GM19035 (cell line): ENCODE data around the gene CTBP1.
"Not testable (repeated sequence)": the region's sequence is repeated elsewhere in the genome, so short reads cannot be mapped to it uniquely, and the experiment has no call there.

ENCODE experiments used
- ATAC-seq: cut with Tn5 transposase; IDR thresholded peaks from one replicate; pipeline ENCODE4 v1.9.1; 2021; ENCODE audit not compliant: unreplicated experiment

CTBP1 gene

GRCh38 chr4:1248245-1249147, at the start of gene CTBP1:
Gene CTBP1 (minus strand): TSS chr4:1249130. CDS start chr4:1241331, 7,799 bp downstream.
- ATAC-seq: peak; percentile 40

DNA sequence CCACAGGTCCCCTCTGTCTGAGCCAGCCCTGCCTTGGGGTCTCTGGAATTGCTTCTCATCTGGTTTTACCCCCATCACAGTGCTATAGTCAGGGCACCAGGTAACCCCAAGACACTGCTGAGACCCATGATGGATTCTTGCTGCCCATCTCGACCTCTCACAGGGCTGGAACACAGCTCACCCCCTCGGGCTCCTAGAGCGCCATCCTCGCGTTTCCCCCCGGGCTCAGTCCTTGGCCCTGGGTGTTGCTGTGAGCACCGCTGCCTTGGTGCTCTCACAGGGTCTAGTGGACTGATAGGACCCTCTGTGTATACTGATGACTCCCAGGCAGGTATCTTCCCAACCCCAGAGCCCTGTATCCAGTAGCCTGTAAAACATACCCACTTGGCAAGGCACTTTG, 49.5 kb upstream of the CTBP1 start:
- ATAC-seq: no peak

DNA sequence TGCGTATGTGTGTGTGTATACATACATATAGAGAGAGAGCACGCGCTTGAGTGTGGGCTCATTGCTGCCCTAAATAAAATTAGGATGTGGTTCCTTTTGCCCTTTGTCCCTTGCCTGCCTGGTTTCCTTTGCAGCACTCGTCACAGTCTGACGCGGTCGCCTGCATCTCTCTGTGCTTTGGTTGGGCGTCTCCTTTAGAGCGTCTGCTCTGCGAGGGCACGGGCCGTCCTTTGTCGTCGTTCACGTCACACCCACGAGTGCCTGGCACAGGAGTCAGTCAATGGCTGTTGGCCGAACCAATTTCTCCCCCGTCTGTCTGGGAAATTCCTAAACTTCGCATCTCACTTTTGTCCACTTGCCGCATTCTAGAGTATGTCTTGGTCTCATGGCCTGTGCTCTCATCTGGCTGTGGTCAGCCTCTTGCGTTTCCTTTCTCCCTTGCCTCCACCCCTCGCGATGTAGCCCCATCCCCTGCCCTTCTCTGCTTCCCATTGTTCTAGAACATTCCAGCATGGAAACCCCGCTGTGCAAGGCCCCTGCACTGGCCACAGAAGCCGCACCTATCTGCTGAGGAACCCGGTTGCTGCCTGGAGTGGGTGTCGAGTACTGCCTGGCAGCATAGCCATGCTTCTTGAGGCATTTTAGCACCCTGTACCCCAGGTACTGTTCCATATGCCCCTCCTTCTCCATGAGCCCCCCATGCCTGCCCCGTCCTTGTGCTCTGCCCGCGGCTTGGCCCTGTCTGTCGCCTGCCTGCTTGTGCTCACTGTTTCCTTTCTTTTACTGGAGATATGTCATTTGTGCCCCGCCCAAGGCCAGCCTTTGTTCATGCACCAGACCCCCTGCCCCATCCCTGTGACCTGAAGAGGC, 48.8 kb upstream of the CTBP1 start:
- ATAC-seq: no peak

DNA sequence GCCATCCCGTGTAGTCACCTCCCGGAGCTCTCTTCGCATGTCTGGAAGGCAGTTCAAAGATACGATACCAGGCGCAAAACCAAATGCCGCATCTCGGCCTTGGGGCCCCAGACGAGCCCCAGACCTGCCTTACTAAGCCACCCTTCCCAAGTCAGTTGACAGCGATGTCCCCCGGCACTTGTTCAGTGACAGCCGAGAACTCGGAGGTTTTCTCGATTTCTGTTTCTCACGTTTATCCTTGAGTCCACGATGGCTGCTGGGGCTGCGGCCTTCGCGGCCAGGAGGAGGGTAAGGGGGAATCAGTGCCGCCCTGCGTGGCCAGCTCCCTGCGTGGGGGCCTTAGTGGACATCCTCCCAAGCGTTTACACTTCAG, 48.1 kb upstream of the CTBP1 start:
- ATAC-seq: no peak

GRCh38 chr4:1296324-1297022, 47.5 kb upstream of the CTBP1 start:
- ATAC-seq: no peak

GRCh38 chr4:1295405-1296055, 46.6 kb upstream of the CTBP1 start:
- ATAC-seq: no peak

GRCh38 chr4:1294891-1295290, 46.0 kb upstream of the CTBP1 start:
- ATAC-seq: no peak

DNA sequence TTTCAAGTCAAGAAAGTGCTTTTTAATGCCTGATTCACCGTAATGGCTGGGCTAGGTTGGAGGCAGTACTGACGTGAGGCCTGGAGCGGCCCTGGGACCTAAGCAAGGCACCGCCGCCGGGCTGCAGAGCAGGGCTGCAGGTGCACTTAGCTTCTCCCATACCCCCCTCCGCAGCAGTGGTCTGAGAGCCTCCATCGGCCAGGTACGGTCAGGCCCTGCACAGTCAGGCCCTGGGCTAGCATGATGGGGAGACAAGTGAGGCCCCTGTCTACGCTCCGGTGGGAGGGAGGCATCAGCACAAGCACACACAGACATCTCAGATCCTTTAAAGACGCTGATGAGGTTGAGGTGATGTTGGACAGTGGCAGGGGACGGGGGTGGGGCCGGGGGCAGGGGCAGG, 45.5 kb upstream of the CTBP1 start:
- no peak for ATAC-seq

- ATAC-seq: no peak
Measured at GRCh38 chr4:1293991-1294390, 45.1 kb upstream of the CTBP1 start.

GRCh38 chr4:1293531-1293941, 44.6 kb upstream of the CTBP1 start:
- no peak for ATAC-seq

GRCh38 chr4:1292703-1293011, 43.7 kb upstream of the CTBP1 start:
- not testable (repeated sequence) for ATAC-seq

DNA sequence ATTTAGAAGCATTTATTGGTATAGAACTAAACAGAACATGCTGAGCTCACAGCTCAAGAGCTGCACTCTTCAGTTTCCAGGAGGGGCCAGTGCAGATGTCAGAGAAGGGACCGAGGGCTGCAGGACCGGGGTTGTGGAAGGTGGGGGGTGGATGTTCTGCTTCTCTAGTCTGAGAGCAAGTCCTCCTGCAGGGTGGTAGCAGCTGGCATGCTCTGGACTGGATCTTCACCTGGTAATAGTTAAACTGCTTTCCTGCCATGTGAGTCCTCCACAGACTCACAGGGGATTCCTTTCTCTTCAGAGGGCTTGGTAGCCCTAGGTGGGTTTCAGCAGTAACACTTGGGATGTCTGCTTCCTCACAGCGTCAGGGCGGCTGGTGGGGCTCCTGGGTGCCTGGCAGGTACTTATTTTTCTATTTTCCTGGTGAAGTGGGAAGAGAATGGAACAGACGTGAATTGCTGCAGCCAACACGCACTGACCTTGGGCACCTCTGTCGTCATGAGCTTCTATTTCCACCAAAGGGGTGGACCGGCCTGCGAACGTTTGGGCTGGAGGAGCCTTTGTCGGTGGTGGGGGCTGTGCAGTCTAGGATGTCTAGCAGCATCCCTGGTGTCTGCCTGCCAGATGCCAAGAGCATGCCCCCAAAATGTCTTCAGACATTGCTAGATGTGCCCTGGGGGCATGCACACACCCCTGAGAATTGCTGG, 43.2 kb upstream of the CTBP1 start:
- ATAC-seq: no peak

GRCh38 chr4:1291091-1291490, 42.2 kb upstream of the CTBP1 start:
- no peak for ATAC-seq

DNA sequence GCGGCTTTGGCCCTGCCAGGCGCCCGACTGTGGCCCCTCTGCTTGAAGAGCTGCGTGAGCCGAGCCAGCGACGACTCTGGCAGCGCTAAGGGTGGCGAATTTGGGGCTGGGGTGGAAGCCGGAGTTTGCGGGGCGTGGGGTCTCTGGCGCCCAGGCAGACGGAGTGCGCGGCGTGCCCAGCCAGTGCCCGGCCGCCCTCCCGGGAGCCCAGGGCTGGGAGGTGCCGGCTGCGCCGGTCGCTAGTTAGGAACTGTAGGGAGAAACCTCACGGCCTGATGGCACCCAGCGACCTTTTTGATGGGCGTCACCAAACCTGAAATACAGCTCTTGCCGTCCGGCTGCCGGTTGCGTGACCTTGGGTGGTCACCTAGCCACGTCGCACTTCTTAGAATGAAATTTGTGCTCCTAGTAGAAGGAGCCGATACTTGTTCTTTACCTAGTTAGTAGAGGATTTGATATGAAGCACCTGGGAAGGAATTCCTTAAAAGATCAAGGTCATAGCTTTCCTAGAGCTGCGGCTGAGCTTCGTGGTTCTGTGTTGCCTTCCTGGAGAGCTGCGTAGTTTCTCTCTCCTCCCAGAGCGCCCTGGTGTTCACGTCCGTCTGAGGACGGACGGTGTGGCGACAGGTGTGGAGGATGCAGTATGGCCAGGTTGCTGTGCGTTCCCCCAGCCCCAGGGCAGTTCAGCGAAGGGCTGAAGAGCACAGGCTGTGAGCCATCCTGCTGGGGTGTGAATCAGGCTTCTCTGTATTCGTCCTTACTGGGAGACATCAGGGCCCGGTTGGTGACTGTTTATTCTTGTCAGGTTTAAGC, 41.4 kb upstream of the CTBP1 start:
- peak; percentile 15 for ATAC-seq

GRCh38 chr4:1289207-1290164, 40.6 kb upstream of the CTBP1 start, which contains the start of gene MAEA:
Gene MAEA (plus strand): TSS chr4:1289891. CDS start chr4:1289914, 23 bp downstream.
- ATAC-seq: peak; percentile 94

- ATAC-seq: no peak
Measured at GRCh38 chr4:1288786-1289185, 39.9 kb upstream of the CTBP1 start.

DNA sequence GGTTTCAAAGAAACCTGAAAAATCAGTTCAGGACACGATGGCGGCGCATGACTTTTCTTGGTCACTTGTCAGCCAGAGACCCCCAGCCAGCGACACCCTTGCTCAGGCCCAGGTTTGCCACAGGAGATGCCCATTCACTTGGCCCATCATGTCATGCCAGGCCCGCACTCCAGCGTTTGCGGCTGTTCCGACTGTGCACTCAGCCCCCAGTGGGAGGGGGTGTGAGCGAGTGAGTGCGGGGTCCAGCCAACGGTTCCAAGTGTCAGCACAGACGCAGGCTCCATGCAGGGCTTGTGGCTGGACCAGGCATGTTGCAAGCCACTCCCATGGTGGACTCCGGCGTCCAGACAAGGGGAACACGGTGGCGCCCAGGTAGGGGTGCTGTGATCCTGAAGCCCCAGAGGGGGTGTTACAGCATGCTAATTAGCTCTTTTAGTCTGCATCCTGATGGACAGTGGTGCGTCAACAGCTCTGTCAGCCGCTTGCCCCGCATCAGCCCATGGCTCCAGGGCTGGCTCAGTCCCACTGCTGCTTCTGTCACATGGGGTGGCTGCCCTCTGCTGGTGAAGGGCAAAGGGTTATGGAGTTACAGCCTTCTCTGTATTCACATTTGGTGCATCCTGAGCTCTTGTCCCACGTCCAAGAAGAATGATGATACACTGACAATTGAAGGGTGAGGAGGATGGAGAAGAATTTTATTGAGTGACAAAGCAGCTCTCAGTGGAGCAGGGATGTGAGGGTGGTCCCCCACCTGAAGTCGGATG, 37.0 kb upstream of the CTBP1 start:
- no peak for ATAC-seq
